A549 (cell line): ENCODE data around the gene CCDC12. TPM values are rescaled to one million over a fixed set of nuclear protein-coding genes. Genes with fewer than 3 reads are reported as not detected.

ENCODE experiments used
- ATAC-seq, 2 experiments: fragments of 200-7000 bp in 1 of 2; fragments of >200 bp in 1 of 2; cut with Nextera tagmentation in 1 of 2; cut with Tn5 transposase in 1 of 2; 3 replicates each; pipeline versions ENCODE4 v1.8.0 to v1.9.1; 2018 to 2020; ENCODE audit warnings: mild to moderate bottlenecking in 1 of 2, moderate library complexity in 1 of 2
- CTCF ChIA-PET: fragments of 300-600 bp; sonication (Branson Sonifier 250); formaldehyde crosslinking; extraction: SDS; loops from one replicate; lab custom pipeline; 2021; ENCODE audit warnings: antibody characterized with exemption, inconsistent platforms; lab: Yijun Ruan, JAX
- POLR2A ChIA-PET: fragments of 350-600 bp; formaldehyde crosslinking; extraction: SDS; loops from one replicate; lab custom pipeline; 2021; ENCODE audit warnings: antibody characterized with exemption, inconsistent platforms; lab: Yijun Ruan, JAX
- DNase-seq, 2 experiments: peaks; one replicate each; pipeline versions ENCODE4 v3.0.0 to v3.0.0-alpha.2; 2011 to 2016; ENCODE audit warnings: low read depth in 1 of 2, low spot score in 1 of 2
- FAIRE-seq: peaks from 2 replicates; lab custom pipeline; 2011; peaks lifted over from hg19 to GRCh38; lab: Jason Lieb, UNC
- H3K27ac ChIP-seq, 2 experiments: fragments of >200 bp; sonication (Bioruptor Twin); formaldehyde crosslinking; 3 replicates each; pipeline ENCODE4 v1.5.1; 2016 to 2017
- H3K4me1 ChIP-seq: fragments of >200 bp; sonication (Bioruptor Twin); formaldehyde crosslinking; 3 replicates; pipeline ENCODE4 v1.6.1; 2016
- H3K4me2 ChIP-seq: fragments of >200 bp; sonication (Bioruptor Twin); formaldehyde crosslinking; 3 replicates; pipeline ENCODE4 v1.6.1; 2016
- H3K4me3 ChIP-seq: fragments of >200 bp; sonication (Bioruptor Twin); formaldehyde crosslinking; 3 replicates; pipeline ENCODE4 v1.5.1; 2016
- H3K9me3 ChIP-seq: fragments of >200 bp; sonication (Bioruptor Twin); formaldehyde crosslinking; 3 replicates; pipeline ENCODE4 v1.6.1; 2016
- ATOH8 ChIP-seq: fragments of 250-450 bp; sonication (Bioruptor Pico); IDR thresholded peaks from 2 replicates; pipeline ENCODE4 v1.5.0; 2020; ENCODE audit warnings: low read depth, mild to moderate bottlenecking, moderate library complexity
- BCL3 ChIP-seq: fragments of >200 bp; sonication (Bioruptor Twin); formaldehyde crosslinking; IDR thresholded peaks from 3 replicates; pipeline ENCODE4 v1.6.1; 2016
- EHF ChIP-seq: fragments of 250-450 bp; sonication (Bioruptor Pico); IDR thresholded peaks from 2 replicates; pipeline ENCODE4 v1.5.0; 2020; ENCODE audit warnings: mild to moderate bottlenecking
- FOSB ChIP-seq: fragments of 250-450 bp; sonication (Bioruptor Pico); IDR thresholded peaks from 2 replicates; pipeline ENCODE4 v1.5.0; 2020; ENCODE audit warnings: mild to moderate bottlenecking, moderate library complexity
- GATA3 ChIP-seq: IDR thresholded peaks from 2 replicates; pipeline ENCODE4 v1.6.1; 2012; ENCODE audit warnings: borderline replicate concordance
- HMGXB4 ChIP-seq: fragments of 250-450 bp; sonication (Bioruptor Pico); IDR thresholded peaks from 2 replicates; pipeline ENCODE4 v1.5.0; 2021; ENCODE audit warnings: mild to moderate bottlenecking, moderate library complexity, borderline replicate concordance
- KDM1A ChIP-seq: fragments of 200-600 bp; sonication (generic); IDR thresholded peaks from 2 replicates; pipeline ENCODE4 v1.6.1; 2016; ENCODE audit warnings: low read depth, mild to moderate bottlenecking
- MYC ChIP-seq: IDR thresholded peaks from 2 replicates; pipeline ENCODE4 v1.6.1; 2012; ENCODE audit warnings: mild to moderate bottlenecking, inconsistent platforms, low read length, improper control_type of control experiment, borderline replicate concordance
- NFE2L2 ChIP-seq: fragments of 150-350 bp; conservative IDR thresholded peaks from 2 replicates; pipeline ENCODE4 v1.6.1; 2014; ENCODE audit warnings: low read length
- NPAS2 ChIP-seq: fragments of 250-450 bp; sonication (Bioruptor Pico); IDR thresholded peaks from 2 replicates; pipeline ENCODE4 v1.8.0; 2022; ENCODE audit warnings: mild to moderate bottlenecking, moderate library complexity, borderline replicate concordance
- NR3C1 ChIP-seq: fragments of >200 bp; sonication (Bioruptor Twin); formaldehyde crosslinking; IDR thresholded peaks from 3 replicates; pipeline ENCODE4 v1.6.1; 2017
- PHF8 ChIP-seq: fragments of 200-600 bp; sonication (generic); IDR thresholded peaks from 2 replicates; pipeline ENCODE4 v1.6.1; 2016; ENCODE audit warnings: low read depth, mild to moderate bottlenecking, antibody characterized with exemption, moderate library complexity, borderline replicate concordance
- POLR2AphosphoS2 ChIP-seq: conservative IDR thresholded peaks from 2 replicates; pipeline ENCODE4 v1.6.1; 2012; ENCODE audit warnings: low read length, improper control_type of control experiment, inconsistent platforms
- RCOR1 ChIP-seq: fragments of 150-350 bp; IDR thresholded peaks from 2 replicates; pipeline ENCODE4 v1.6.1; 2014; ENCODE audit warnings: antibody characterized with exemption, low read length, low read depth
- SMC3 ChIP-seq: fragments of >200 bp; sonication (Bioruptor Twin); formaldehyde crosslinking; IDR thresholded peaks from 3 replicates; pipeline ENCODE4 v1.6.1; 2018; ENCODE audit warnings: inconsistent platforms
- ZC3H11A ChIP-seq: fragments of 450-650 bp; IDR thresholded peaks from 2 replicates; pipeline ENCODE4 v1.6.1; 2014; ENCODE audit warnings: antibody characterized with exemption, mild to moderate bottlenecking
- ZFP36 ChIP-seq: fragments of 450-650 bp; IDR thresholded peaks from 2 replicates; pipeline ENCODE4 v1.6.1; 2014; ENCODE audit warnings: borderline replicate concordance; ENCODE audit not compliant: partially characterized antibody
- WGBS: methylation state at CpG from one replicate; pipeline ENCODE4 v1.1.6; 2017; ENCODE audit errors: missing lambda C conversion rate; 5-methylcytosine and 5-hydroxymethylcytosine counted together
- polyA plus RNA-seq, 4 experiments: library from polyadenylated mRNA; depleted of rRNA in 3 of 4; stranded (reverse); fragments of >200 nt; fragmentation: RNase III in 1 of 4; extraction: RNeasy Plus Mini Kit Qiagen cat#74134 plus additional on column Dnase treatment in 1 of 4; gene quantifications; 2 replicates in 3 of 4; 3 replicates in 1 of 4; pipeline ENCODE4 v1.2.3, GENCODE V29; 2011 to 2017
- TF ChIP-seq, protein P1 (sequence below): fragments of 150-350 bp; IDR thresholded peaks from 2 replicates; pipeline ENCODE4 v1.6.1; 2014; ENCODE audit warnings: low read depth, mild to moderate bottlenecking, low read length
- TF ChIP-seq, protein P2 (sequence below): fragments of >200 bp; sonication (Bioruptor Twin); formaldehyde crosslinking; IDR thresholded peaks from 3 replicates; pipeline ENCODE4 v1.5.1; 2016
- TF ChIP-seq, protein P3 (sequence below): IDR thresholded peaks from 2 replicates; pipeline ENCODE4 v1.6.1; 2012
- TF ChIP-seq, protein P4 (sequence below): fragments of >200 bp; sonication (Bioruptor Twin); formaldehyde crosslinking; IDR thresholded peaks from 2 replicates; pipeline ENCODE4 v1.6.1; 2016

Gene CCDC12
- polyA plus RNA-seq, 2 of the 4 experiments (the other 2 are of a cell fraction), result 34.8 to 81.0 TPM

GRCh38 chr3:47010111-47010712, 33.7 kb upstream of the CCDC12 start:
- no peak for DNase-seq
- CTCF ChIA-PET, result interaction anchor here (0.6 to 1.2 kb wide), 2 partner anchors 11 to 115 kb away, joined by 3 to 4 read pairs; no protein-coding TSS in a partner anchor

DNA sequence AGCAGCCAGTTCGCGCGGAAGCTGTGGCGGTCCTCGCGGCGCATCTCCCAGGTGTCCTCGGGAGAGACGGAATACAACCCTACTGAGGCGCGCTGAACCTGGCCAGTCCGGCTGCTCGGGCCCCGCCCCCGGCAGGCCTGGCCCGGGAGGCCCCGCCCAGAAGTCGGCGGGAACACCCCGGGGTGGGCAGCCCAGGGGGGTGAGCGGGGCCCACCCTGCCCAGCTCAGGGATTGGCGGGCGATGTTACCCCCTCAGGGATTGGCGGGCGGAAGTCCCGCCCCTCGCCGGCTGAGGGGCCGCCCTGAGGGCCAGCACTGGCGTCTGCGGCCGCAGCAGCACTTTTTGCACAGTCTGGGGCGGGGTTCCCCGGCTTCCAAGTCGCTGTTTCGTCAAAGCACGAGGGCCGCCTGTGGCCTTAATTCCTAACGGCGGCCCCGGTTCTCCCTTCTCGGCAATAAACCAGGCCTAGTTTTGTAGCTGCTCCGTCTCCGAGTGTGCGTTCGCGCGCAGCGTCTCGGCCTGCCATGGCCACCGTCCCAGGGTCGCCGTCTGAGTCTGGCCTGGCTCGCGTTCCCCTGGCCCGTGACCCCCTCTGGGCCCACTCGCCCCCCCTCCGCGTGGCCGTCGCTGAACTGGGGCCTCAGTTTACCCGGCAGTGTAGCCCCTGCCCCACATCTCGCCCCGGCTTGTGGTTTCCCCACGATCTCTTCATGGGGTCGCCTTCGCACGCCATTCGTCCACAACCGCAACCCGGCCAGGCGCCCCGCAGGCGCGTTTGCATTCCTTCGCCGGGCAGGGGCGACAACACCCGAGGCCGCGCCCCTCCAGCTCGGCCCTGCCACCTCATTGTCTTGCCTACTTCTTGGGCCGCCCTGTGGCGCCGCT, 32.9 kb upstream of the CCDC12 start:
- Histone ChIP-seq H3K4me2 (no peak overlapping the region), H3K27ac (no peak overlapping the region), H3K4me3 (no peak overlapping the region), H3K9me3 (no peaks in the 10 kb centered on the region), H3K4me1 (no peaks in the 10 kb centered on the region)
- POLR2A ChIA-PET, result no interaction called here
- CTCF ChIA-PET, result interaction anchor here (0.6 kb wide), 1 partner anchor 115 kb away, joined by 3 read pairs; no protein-coding TSS in a partner anchor
- DNase-seq (no peak), ATAC-seq (no peak), FAIRE-seq (no peak)
- 94% methylated on average over 53 of the region's 85 CpGs for WGBS
- TF ChIP-seq NR3C1, result no peak
- TF ChIP-seq EHF (CRISPR knock-in tag), result no peak
- TF ChIP-seq GATA3, result no peak
- TF ChIP-seq KDM1A, result no peak
- TF ChIP-seq POLR2AphosphoS2, result no peak
- no peak for TF ChIP-seq NFE2L2
- no peak for TF ChIP-seq NPAS2 (CRISPR knock-in tag)
- TF ChIP-seq, protein P1, sequence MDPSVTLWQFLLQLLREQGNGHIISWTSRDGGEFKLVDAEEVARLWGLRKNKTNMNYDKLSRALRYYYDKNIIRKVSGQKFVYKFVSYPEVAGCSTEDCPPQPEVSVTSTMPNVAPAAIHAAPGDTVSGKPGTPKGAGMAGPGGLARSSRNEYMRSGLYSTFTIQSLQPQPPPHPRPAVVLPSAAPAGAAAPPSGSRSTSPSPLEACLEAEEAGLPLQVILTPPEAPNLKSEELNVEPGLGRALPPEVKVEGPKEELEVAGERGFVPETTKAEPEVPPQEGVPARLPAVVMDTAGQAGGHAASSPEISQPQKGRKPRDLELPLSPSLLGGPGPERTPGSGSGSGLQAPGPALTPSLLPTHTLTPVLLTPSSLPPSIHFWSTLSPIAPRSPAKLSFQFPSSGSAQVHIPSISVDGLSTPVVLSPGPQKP, result no peak
- no peak for TF ChIP-seq ZFP36
- TF ChIP-seq, protein P2, sequence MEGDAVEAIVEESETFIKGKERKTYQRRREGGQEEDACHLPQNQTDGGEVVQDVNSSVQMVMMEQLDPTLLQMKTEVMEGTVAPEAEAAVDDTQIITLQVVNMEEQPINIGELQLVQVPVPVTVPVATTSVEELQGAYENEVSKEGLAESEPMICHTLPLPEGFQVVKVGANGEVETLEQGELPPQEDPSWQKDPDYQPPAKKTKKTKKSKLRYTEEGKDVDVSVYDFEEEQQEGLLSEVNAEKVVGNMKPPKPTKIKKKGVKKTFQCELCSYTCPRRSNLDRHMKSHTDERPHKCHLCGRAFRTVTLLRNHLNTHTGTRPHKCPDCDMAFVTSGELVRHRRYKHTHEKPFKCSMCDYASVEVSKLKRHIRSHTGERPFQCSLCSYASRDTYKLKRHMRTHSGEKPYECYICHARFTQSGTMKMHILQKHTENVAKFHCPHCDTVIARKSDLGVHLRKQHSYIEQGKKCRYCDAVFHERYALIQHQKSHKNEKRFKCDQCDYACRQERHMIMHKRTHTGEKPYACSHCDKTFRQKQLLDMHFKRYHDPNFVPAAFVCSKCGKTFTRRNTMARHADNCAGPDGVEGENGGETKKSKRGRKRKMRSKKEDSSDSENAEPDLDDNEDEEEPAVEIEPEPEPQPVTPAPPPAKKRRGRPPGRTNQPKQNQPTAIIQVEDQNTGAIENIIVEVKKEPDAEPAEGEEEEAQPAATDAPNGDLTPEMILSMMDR, result no peak
- no peak for TF ChIP-seq PHF8
- TF ChIP-seq ATOH8 (CRISPR knock-in tag), result no peak

More at GRCh38 chr3:47010111-47010712, 33.7 kb upstream of the CCDC12 start:
- no peak for FAIRE-seq
- TF ChIP-seq ZC3H11A, result no peak
- TF ChIP-seq BCL3, result no peak
- TF ChIP-seq FOSB (CRISPR knock-in tag), result no peak
- TF ChIP-seq SMC3, result no peak
- no peak for TF ChIP-seq NPAS2 (CRISPR knock-in tag)
- no peak for TF ChIP-seq MYC
- TF ChIP-seq, protein P1, result no peak
- TF ChIP-seq, protein P3, sequence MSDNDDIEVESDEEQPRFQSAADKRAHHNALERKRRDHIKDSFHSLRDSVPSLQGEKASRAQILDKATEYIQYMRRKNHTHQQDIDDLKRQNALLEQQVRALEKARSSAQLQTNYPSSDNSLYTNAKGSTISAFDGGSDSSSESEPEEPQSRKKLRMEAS, result no peak
- TF ChIP-seq, protein P4, sequence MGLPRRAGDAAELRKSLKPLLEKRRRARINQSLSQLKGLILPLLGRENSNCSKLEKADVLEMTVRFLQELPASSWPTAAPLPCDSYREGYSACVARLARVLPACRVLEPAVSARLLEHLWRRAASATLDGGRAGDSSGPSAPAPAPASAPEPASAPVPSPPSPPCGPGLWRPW, result no peak
- no peak for TF ChIP-seq POLR2AphosphoS2
- TF ChIP-seq HMGXB4, result no peak
- TF ChIP-seq RCOR1, result no peak
- TF ChIP-seq NR3C1, result no peak
- Histone ChIP-seq H3K4me2 (no peak overlapping the region), H3K4me1 (no peaks in the 10 kb centered on the region), H3K9me3 (no peaks in the 10 kb centered on the region), H3K4me3 (no peak overlapping the region), H3K27ac (no peak overlapping the region)
- 96% methylated on average over 15 of the region's 23 CpGs for WGBS
- no peak; a peak in 1 of 6 replicates for ATAC-seq
- POLR2A ChIA-PET, result no interaction called here
